ENCODE results near the gene TPM4.
"Not testable (repeated sequence)": the region's sequence is repeated elsewhere in the genome, so short reads cannot be mapped to it uniquely, and the experiment has no call there.

Gene TPM4

GRCh38 chr19:16076154-16076957, at the start of gene TPM4:
Gene TPM4 (plus strand): TSS chr19:16076495. CDS start chr19:16076566, 71 bp downstream.
- DNase-seq (ENCODE audit: low spot score) = peak; percentile 92
- no peak for TF ChIP-seq CTCF (IDR thresholded peaks at IDR 0.05; ENCODE audit: extremely low read depth, missing control alignments)

- no peak for DNase-seq (ENCODE audit: low spot score)
- TF ChIP-seq CTCF (IDR thresholded peaks at IDR 0.05; ENCODE audit: extremely low read depth, missing control alignments) = no peak
Observed at GRCh38 chr19:16026756-16027155, 49.5 kb upstream of the TPM4 start.

GRCh38 chr19:16027528-16027927, 48.8 kb upstream of the TPM4 start:
- no peak for DNase-seq (ENCODE audit: low spot score)
- no peak for TF ChIP-seq CTCF (IDR thresholded peaks at IDR 0.05; ENCODE audit: extremely low read depth, missing control alignments)

GRCh38 chr19:16030155-16030554, 46.1 kb upstream of the TPM4 start:
- DNase-seq (ENCODE audit: low spot score) = not testable (repeated sequence)

GRCh38 chr19:16030964-16031871, 45.1 kb upstream of the TPM4 start:
- no peak for DNase-seq (ENCODE audit: low spot score)
- TF ChIP-seq CTCF (IDR thresholded peaks at IDR 0.05; ENCODE audit: extremely low read depth, missing control alignments) = no peak

- DNase-seq (ENCODE audit: low spot score) = no peak
- TF ChIP-seq CTCF (IDR thresholded peaks at IDR 0.05; ENCODE audit: extremely low read depth, missing control alignments) = no peak
Observed at GRCh38 chr19:16031872-16032200, 44.5 kb upstream of the TPM4 start.

- TF ChIP-seq CTCF (IDR thresholded peaks at IDR 0.05; ENCODE audit: extremely low read depth, missing control alignments) = no peak
Observed at GRCh38 chr19:16032509-16033135, 43.7 kb upstream of the TPM4 start.

More at GRCh38 chr19:16032509-16033135, 43.7 kb upstream of the TPM4 start:
- no peak for DNase-seq (ENCODE audit: low spot score)
